GM19035 (cell line): Measurements from ENCODE around the gene LYZ.

Experiments used
- ATAC-seq: cut with Tn5 transposase; IDR thresholded peaks from one replicate; pipeline ENCODE4 v1.9.1; 2021; ENCODE audit not compliant: unreplicated experiment

The LYZ gene

GRCh38 chr12:69383074-69383473, 34.9 kb downstream of the LYZ start:
- ATAC-seq = no peak

DNA sequence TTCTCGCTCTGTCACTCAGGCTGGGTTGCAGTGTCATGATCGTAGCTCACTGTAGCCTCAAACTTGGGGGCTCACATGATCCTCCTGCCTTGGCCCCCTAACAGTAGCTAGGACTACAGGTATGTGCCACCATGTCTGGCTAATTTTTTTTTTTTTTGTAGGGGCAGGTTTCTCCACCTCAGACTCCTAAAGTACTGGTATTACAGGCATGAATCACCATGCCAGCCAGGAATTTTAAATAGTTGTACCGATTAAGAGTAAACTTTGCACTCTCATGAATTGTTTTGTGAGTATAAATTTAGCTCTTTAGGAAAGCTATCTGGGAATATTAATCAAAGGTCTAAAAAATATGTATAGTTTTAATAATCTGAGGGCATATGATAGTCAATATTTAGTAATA, 36.9 kb downstream of the LYZ start:
- ATAC-seq = no peak

DNA sequence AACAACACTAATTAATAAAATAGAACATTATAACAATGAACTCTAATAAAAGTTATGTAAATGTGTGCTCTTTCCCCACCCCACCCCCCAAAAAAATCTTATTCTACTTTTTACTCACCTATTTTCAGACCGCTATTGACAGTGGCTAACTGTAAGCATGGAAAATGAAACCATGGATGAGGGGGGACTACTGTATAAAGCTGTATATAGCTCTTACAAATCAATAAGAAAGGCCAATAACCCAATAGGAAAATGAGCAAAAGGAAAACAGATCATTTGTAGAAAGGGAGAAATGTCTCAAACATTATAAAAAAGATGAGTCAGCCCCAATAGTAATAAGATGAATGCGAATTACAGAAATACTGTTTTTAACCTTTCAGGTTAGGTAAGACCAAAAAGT, 38.7 kb downstream of the LYZ start:
- ATAC-seq = no peak

GRCh38 chr12:69388371-69388770, 40.2 kb downstream of the LYZ start:
- ATAC-seq = no peak

- no peak for ATAC-seq
Observed at GRCh38 chr12:69389831-69390230, 41.6 kb downstream of the LYZ start.

DNA sequence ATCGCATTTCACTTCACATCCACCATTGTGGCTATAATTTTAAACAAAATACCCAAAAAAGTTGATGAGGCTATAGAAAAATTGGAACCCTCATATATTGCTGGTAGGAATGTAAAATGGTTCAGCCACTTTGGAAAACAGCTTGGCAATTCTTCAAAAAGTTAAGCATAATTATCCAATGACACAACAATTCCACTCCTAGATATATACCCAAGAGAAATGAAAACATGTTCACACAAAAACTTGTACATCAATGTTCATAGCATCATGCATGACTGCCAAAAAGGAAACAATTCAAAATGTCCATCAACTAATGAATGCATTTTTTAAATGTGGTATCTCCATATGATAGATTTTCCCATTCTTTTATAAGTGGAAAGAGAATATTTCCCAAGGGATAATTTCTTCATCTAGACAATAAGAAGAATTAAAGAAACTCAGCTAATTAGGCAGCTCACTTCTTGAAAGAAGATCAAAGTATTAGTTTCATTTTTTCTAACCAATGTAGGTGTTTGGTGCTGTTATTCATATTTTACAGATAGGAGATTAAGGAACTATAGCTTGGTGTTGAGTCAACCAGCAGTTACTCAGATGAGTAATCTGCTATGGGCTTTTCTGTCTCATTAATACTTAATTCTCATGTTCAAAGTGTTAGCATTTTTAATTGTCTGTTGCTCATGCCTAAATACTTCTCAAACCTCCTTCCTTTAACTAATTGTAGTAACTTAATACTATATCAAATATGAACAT, 44.2 kb downstream of the LYZ start:
- ATAC-seq = no peak

DNA sequence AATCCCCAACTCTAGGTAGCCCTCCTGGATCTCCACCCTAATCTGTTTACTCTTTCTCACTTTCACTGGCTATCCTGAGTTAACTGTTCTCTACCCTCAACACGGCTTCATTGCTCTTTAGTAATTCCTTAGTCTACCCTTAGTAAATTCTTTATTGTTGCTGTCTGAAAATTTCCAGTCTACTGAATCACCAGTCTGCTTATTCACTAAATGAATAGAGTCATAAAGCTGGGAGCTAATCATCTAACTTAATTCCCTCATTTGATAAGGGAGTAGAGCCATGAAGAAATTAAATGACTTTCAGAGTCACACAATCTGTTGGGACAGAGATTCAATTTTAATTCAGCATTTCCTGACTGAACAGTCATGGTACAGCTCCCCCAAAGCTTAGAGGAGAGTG, 47.9 kb downstream of the LYZ start:
- no peak for ATAC-seq

DNA sequence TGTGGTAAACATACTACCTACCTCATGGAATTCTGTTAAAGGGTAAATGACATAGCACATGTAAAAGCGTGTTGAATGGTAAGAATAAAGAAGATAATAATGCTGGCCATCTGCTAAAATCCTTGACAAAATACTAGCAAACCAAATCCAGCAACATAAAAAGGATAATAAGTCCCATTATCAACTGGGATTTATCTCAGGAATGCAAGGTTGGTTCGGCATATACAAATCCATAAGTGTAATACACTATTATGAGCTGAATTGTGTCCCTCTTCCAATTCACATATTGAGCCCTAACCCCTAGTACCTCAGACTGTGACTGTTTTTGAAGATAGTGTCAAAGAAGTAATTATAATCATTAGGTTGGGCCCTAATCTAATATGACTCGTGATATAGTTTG, 48.8 kb downstream of the LYZ start:
- no peak for ATAC-seq

DNA sequence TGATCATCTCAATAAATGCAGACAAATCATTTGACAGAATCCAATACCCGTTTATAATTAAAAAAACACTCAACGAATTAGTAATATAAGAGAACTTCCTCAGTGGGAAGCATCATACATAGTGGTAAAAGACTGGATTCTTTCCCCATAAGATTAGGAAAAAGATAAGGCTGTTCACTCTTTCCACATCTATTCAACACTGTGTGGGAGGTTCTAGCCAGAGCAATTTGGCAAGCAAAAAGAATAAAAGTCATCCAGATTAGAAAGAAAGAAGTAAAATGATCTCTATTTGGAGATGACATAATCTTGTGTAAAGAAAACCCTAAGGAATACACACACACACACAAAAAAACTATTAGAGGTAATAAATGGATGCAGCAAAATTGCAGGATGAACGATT, 49.8 kb downstream of the LYZ start:
- no peak for ATAC-seq

- ATAC-seq = no peak
Observed at GRCh38 chr12:69401940-69402339, 53.8 kb downstream of the LYZ start.
